PFSK-1 (cell line): ENCODE data around the gene STIL.

Experiments used
- FOXP2 ChIP-seq: optimal IDR thresholded peaks from 2 replicates; pipeline ENCODE3; 2011; ENCODE audit warnings: borderline replicate concordance, control low read depth, inconsistent platforms; ENCODE audit not compliant: insufficient read depth; ENCODE audit errors: extremely low read length, extremely low read depth
- POLR2AphosphoS5 ChIP-seq: IDR thresholded peaks from 2 replicates; pipeline ENCODE4 v1.6.1; 2012; ENCODE audit warnings: low read depth, mild to moderate bottlenecking, control low read depth, low read length, moderate library complexity
- REST ChIP-seq, 2 experiments: IDR thresholded peaks; 2 replicates each; pipeline versions ENCODE4 v1.6.1 to v1.8.0; 2011 to 2012; ENCODE audit warnings: low read depth in 2 of 2, low read length in 2 of 2, control low read depth in 1 of 2, inconsistent platforms in 1 of 2, mild to moderate bottlenecking in 1 of 2, moderate library complexity in 1 of 2; ENCODE audit not compliant: insufficient read depth in 1 of 2
- SIN3A ChIP-seq: IDR thresholded peaks from 2 replicates; pipeline ENCODE4 v1.6.1; 2012; ENCODE audit warnings: mild to moderate bottlenecking, low read length, moderate library complexity, borderline replicate concordance; ENCODE audit not compliant: insufficient read depth
- TAF1 ChIP-seq: IDR thresholded peaks from 2 replicates; pipeline ENCODE4 v1.6.1; 2012; ENCODE audit warnings: low read length, control low read depth, borderline replicate concordance; ENCODE audit not compliant: insufficient read depth

STIL gene

GRCh38 chr1:47324682-47325081, 10.7 kb upstream of the STIL start:
- no peak for TF ChIP-seq POLR2AphosphoS5
- TF ChIP-seq FOXP2: no peak
- no peak for TF ChIP-seq SIN3A
- no peak for TF ChIP-seq REST (IDR thresholded peaks at IDR 0.05; ENCODE audit: insufficient read depth in 1 of 2, low read depth in 2 of 2, low read length in 2 of 2)
- TF ChIP-seq TAF1: no peak

- TF ChIP-seq TAF1: no peak
- TF ChIP-seq FOXP2: no peak
- TF ChIP-seq REST (IDR thresholded peaks at IDR 0.05; ENCODE audit: insufficient read depth in 1 of 2, low read depth in 2 of 2, low read length in 2 of 2): no peak
- no peak for TF ChIP-seq SIN3A
- TF ChIP-seq POLR2AphosphoS5: no peak
Observed at GRCh38 chr1:47323599-47324031, 9.7 kb upstream of the STIL start.

GRCh38 chr1:47317841-47318240, 3.9 kb upstream of the STIL start:
- TF ChIP-seq POLR2AphosphoS5: no peak
- TF ChIP-seq SIN3A: no peak
- TF ChIP-seq FOXP2: no peak
- no peak for TF ChIP-seq REST (IDR thresholded peaks at IDR 0.05; ENCODE audit: insufficient read depth in 1 of 2, low read depth in 2 of 2, low read length in 2 of 2)
- no peak for TF ChIP-seq TAF1

- TF ChIP-seq REST (IDR thresholded peaks at IDR 0.05; ENCODE audit: insufficient read depth in 1 of 2, low read depth in 2 of 2, low read length in 2 of 2) (no peak), TAF1 (no peak), SIN3A (no peak), FOXP2 (no peak), POLR2AphosphoS5 (no peak)
Observed at GRCh38 chr1:47309427-47309826, 4.5 kb downstream of the STIL start.

GRCh38 chr1:47302472-47302871, 11.5 kb downstream of the STIL start:
- no peak for TF ChIP-seq REST (IDR thresholded peaks at IDR 0.05; ENCODE audit: insufficient read depth in 1 of 2, low read depth in 2 of 2, low read length in 2 of 2)
- no peak for TF ChIP-seq TAF1
- TF ChIP-seq POLR2AphosphoS5: no peak
- TF ChIP-seq SIN3A: no peak
- TF ChIP-seq FOXP2: no peak
